HFFc6 (cell line): ENCODE data around the gene SYNE2. TPM values are rescaled to one million over a fixed set of nuclear protein-coding genes. Genes with fewer than 3 reads are reported as not detected.
A peak's percentile ranks its signal among the peaks of the same experiment; 100 is the strongest.

Source experiments
- DNase-seq: peaks from one replicate; pipeline ENCODE4 v3.0.0-alpha.2; 2018
- H3K27ac Mint-ChIP-seq: 2 replicates; pipeline ENCODE4 v1.8.0; 2020; ENCODE audit warnings: mild to moderate bottlenecking, mixed read lengths
- H3K27me3 Mint-ChIP-seq: 2 replicates; pipeline ENCODE4 v1.8.0; 2021; ENCODE audit warnings: mild to moderate bottlenecking, moderate library complexity, mixed read lengths; ENCODE audit not compliant: insufficient read depth
- H3K36me3 Mint-ChIP-seq: 2 replicates; pipeline ENCODE4 v1.8.0; 2021; ENCODE audit warnings: low read depth, mixed read lengths
- H3K4me1 Mint-ChIP-seq: 2 replicates; pipeline ENCODE4 v1.8.0; 2020; ENCODE audit warnings: low read depth, mixed read lengths
- H3K4me3 Mint-ChIP-seq: 2 replicates; pipeline ENCODE4 v1.8.0; 2020; ENCODE audit warnings: mild to moderate bottlenecking, moderate library complexity, mixed read lengths
- H3K9me3 Mint-ChIP-seq: 2 replicates; pipeline ENCODE4 v1.8.0; 2020; ENCODE audit warnings: mild to moderate bottlenecking, mixed read lengths
- CTCF ChIP-seq: fragments of 200-600 bp; sonication (generic); IDR thresholded peaks from 2 replicates; pipeline ENCODE4 v1.5.0; 2021; ENCODE audit warnings: antibody characterized with exemption, mild to moderate bottlenecking
- total RNA-seq, 6 experiments: library from RNA; stranded (reverse); fragmentation: NEBNext Ultra II Directional; extraction: Animal tissue kit (Norgen Biotek cat#: 25700); gene quantifications; 2 replicates in 1 of 6; 3 replicates in 5 of 6; pipeline ENCODE4 v1.2.3, GENCODE V29; 2021

Gene SYNE2
- total RNA-seq, 6 experiments from 2014 or later, result 2.9 to 6.6 (median 6.2) TPM

GRCh38 chr14:64185184-64185583 lies 332.4 kb downstream of the SYNE2 start:
- Mint-ChIP-seq H3K36me3 (no peaks in the 10 kb centered on the region), H3K9me3 (no peaks in the 10 kb centered on the region), H3K4me3 (no peak overlapping the region), H3K27me3 (no peaks in the 10 kb centered on the region), H3K4me1 (no peaks in the 10 kb centered on the region; the same call in 1 of the 2 replicates), H3K27ac (no peak overlapping the region)
- no peak for DNase-seq
- no peak for TF ChIP-seq CTCF

- H3K4me3 Mint-ChIP-seq, result no peak overlapping the region
- peaks cover 5% of the 10 kb centered on the region for H3K4me1 Mint-ChIP-seq
- peaks cover 4% of the 10 kb centered on the region; the same call in 1 of the 2 replicates for H3K36me3 Mint-ChIP-seq
- no peak for TF ChIP-seq CTCF
- H3K27me3 Mint-ChIP-seq, result no peaks in the 10 kb centered on the region
- DNase-seq, result no peak
- no peaks in the 10 kb centered on the region for H3K9me3 Mint-ChIP-seq
- no peak overlapping the region for H3K27ac Mint-ChIP-seq
These were observed 333.7 kb downstream of the SYNE2 start for GRCh38 chr14:64186231-64187129.

GRCh38 chr14:64187331-64187730 lies 334.5 kb downstream of the SYNE2 start:
- no peak overlapping the region for H3K27ac Mint-ChIP-seq
- no peak for DNase-seq
- H3K9me3 Mint-ChIP-seq, result no peaks in the 10 kb centered on the region
- no peaks in the 10 kb centered on the region for H3K27me3 Mint-ChIP-seq
- no peak for TF ChIP-seq CTCF
- no peak overlapping the region for H3K4me3 Mint-ChIP-seq
- peaks cover 14% of the 10 kb centered on the region for H3K4me1 Mint-ChIP-seq
- H3K36me3 Mint-ChIP-seq, result peaks cover 8% of the 10 kb centered on the region; the same call in 1 of the 2 replicates

- no peak for DNase-seq
- Mint-ChIP-seq H3K36me3 (peaks cover 8% of the 10 kb centered on the region; the same call in 1 of the 2 replicates), H3K4me1 (peaks cover 17% of the 10 kb centered on the region), H3K9me3 (no peaks in the 10 kb centered on the region), H3K27me3 (no peaks in the 10 kb centered on the region), H3K27ac (peak overlapping the region; percentile 71; the same call in 1 of the 2 replicates), H3K4me3 (no peak overlapping the region)
- no peak for TF ChIP-seq CTCF
These were observed 338.2 kb downstream of the SYNE2 start for GRCh38 chr14:64190974-64191502.

- peak overlapping the region; percentile 71 for H3K27ac Mint-ChIP-seq
- no peaks in the 10 kb centered on the region for H3K27me3 Mint-ChIP-seq
- H3K4me3 Mint-ChIP-seq, result peak overlapping the region; percentile 3; the same call in 1 of the 2 replicates
- peaks cover 24% of the 10 kb centered on the region for H3K4me1 Mint-ChIP-seq
- H3K36me3 Mint-ChIP-seq, result peaks cover 8% of the 10 kb centered on the region; the same call in 1 of the 2 replicates
- TF ChIP-seq CTCF, result no peak
- no peaks in the 10 kb centered on the region for H3K9me3 Mint-ChIP-seq
- DNase-seq, result peak; percentile 87
These were observed 339.0 kb downstream of the SYNE2 start for GRCh38 chr14:64191756-64192155.
